ENCODE results near the gene UTS2R. TPM values are rescaled to one million over a fixed set of nuclear protein-coding genes. Genes with fewer than 3 reads are reported as not detected.
"Not testable (repeated sequence)": the region's sequence is repeated elsewhere in the genome, so short reads cannot be mapped to it uniquely, and the experiment has no call there.

UTS2R gene
- total and polyA plus RNA-seq, 11 donors = 0.11 to 21.9 (median 1.2) TPM

DNA sequence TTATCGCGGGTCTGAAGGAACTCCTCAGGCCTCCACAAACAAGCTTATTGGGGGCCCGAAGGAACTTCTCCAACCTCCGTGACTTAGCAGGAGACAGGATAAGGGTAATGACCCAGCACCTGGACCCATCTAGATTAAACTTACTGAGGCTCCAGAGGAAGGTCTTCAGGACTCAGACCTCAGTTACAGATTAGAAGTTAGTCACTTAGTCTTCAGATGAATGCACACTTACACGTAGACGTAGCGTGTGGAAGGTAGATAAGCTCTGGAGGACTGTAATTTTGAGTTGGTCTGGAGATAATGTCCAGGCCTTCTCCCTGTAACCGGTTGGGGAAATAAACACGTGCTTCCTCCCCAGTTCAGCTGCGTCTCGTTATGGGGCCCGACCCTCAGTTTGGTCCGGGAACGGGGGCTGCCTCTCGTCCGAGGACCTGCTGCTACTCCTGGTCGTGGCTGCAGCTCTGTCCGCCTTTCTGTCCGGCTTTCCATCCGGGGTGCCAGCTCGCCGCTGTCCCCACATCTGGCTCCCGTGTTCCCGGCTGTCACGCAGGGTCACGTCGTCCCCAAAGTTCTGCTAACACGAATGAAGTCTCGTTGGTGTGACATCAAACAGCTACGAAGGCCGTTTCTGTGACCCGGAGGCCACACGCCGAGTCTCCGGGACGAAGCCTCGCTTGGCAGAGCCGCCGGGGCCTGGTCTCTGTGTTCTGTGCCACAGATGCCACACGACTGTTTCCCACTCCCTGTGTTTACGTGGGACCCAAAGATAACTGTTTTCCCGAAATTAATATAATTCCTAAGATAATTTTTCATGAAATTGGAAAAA, 26.2 kb upstream of the UTS2R start:
- DNase-seq (no peak), ATAC-seq (no peak)
- Histone ChIP-seq H3K27me3 (peaks cover 0 to 3% (median 0%) of the 10 kb centered on the region in 9 donors), H3K27ac (no peak overlapping the region), H3K4me3 (no peak overlapping the region), H3K4me1 (peaks cover 0 to 8% (median 0%) of the 10 kb centered on the region in 12 donors), H3K36me3 (no peaks in the 10 kb centered on the region), H3K9me3 (no peaks in the 10 kb centered on the region)
- TF ChIP-seq POLR2A (IDR thresholded peaks at IDR 0.05) = no peak
- TF ChIP-seq, protein P1, sequence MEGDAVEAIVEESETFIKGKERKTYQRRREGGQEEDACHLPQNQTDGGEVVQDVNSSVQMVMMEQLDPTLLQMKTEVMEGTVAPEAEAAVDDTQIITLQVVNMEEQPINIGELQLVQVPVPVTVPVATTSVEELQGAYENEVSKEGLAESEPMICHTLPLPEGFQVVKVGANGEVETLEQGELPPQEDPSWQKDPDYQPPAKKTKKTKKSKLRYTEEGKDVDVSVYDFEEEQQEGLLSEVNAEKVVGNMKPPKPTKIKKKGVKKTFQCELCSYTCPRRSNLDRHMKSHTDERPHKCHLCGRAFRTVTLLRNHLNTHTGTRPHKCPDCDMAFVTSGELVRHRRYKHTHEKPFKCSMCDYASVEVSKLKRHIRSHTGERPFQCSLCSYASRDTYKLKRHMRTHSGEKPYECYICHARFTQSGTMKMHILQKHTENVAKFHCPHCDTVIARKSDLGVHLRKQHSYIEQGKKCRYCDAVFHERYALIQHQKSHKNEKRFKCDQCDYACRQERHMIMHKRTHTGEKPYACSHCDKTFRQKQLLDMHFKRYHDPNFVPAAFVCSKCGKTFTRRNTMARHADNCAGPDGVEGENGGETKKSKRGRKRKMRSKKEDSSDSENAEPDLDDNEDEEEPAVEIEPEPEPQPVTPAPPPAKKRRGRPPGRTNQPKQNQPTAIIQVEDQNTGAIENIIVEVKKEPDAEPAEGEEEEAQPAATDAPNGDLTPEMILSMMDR (IDR thresholded peaks at IDR 0.05) = no peak
- intact Hi-C loops (cut with DNase I) = loop anchor here in 1 of 10 donors (5.0 kb wide), 1 partner anchor 427 kb away; no protein-coding TSS in a partner anchor
- 87 to 91% (median 88%) methylated on average over 42 of the region's 42 CpGs for WGBS, 4 donors

DNA sequence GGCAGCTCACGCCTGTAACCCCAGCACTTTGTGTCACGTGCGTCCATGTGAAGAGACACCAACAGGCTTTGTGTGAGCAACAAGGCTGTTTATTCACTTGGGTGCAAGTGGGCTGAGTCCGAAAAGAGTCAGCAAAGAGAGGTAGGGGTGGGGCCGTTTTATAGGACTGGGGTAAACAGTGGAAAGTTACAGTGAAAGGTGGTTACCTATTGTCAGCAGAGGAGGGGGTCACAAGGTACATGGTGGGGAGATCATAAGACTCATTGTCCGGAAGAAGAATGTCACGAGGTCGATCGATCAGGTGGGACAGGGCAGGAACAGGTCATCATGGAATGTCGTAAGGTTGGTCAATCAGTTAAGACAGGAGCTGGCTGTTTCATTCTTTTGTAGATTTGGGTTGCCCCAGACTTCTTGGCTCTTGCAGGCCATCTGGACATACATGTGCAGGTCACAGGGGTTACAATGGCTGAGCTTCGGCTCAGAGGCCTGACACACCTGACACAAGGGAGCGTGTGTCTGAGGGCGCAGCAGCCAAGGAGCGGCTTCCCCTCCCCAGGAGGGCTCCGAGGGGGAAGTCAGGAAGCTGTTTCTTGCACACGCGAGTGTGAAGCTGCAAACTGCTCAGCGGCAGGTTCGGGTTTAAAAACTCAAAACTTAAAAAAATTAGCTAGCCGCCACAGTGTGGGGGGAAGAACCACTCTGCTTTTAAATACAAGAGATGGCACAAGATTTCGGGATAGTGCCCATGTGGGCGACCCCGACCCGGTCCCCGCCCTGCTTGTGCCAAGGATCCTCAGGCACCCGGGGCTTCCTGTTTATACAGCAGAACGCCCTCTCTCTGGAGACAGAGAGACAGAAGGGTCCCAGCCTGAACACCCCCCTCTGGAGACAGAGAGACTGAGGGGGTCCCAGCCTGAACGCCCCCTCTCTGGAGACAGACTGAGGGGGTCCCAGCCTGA, 24.9 kb upstream of the UTS2R start:
- ATAC-seq (no peak), DNase-seq (no peak)
- TF ChIP-seq POLR2A (IDR thresholded peaks at IDR 0.05) = no peak
- TF ChIP-seq, protein P1 (IDR thresholded peaks at IDR 0.05) = no peak
- WGBS, 4 donors = 70 to 77% (median 74%) methylated on average over 24 to 28 of the region's 28 CpGs
- H3K9me3 ChIP-seq = no peaks in the 10 kb centered on the region
- H3K4me1 ChIP-seq = peaks cover 0 to 10% (median 1%) of the 10 kb centered on the region in 12 donors
- intact Hi-C loops (cut with DNase I) = loop anchor here in 1 of 10 donors (5.0 kb wide), 1 partner anchor 426 kb away; no protein-coding TSS in a partner anchor
- H3K27ac ChIP-seq = no peak overlapping the region
- H3K36me3 ChIP-seq = no peaks in the 10 kb centered on the region
- H3K4me3 ChIP-seq = no peak overlapping the region
- H3K27me3 ChIP-seq = peaks cover 0 to 3% (median 0%) of the 10 kb centered on the region in 9 donors

DNA sequence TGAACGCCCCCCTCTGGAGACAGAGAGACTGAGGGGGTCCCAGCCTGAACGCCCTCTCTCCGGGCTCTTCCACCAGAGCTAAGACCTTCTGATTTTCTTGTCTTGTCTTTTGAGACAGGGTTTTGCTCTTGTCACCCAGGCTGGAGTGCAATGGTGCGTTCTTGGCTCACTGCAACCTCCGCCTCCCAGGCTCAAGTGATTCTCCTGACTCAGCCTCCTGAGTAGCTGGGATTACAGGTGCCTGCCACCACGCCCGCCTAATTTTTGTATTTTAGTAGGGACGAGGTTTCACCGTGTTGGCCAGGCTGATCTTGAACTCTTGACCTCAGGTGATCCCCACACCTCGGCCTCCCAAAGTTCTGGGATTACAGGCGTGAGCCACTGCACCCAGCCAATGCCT, 23.6 kb upstream of the UTS2R start:
- intact Hi-C loops (cut with DNase I) = loop anchor here in 1 of 10 donors (5.0 kb wide), 1 partner anchor 424 kb away; no protein-coding TSS in a partner anchor
- H3K9me3 ChIP-seq, DNase-seq, H3K27me3 ChIP-seq, ATAC-seq, H3K27ac ChIP-seq, H3K4me3 ChIP-seq, H3K36me3 ChIP-seq: not testable (repeated sequence)
- H3K4me1 ChIP-seq = peaks cover 0 to 14% (median 3%) of the 10 kb centered on the region in 12 donors
- 88 to 90% (median 90%) methylated on average over 11 of the region's 11 CpGs for WGBS, 4 donors

DNA sequence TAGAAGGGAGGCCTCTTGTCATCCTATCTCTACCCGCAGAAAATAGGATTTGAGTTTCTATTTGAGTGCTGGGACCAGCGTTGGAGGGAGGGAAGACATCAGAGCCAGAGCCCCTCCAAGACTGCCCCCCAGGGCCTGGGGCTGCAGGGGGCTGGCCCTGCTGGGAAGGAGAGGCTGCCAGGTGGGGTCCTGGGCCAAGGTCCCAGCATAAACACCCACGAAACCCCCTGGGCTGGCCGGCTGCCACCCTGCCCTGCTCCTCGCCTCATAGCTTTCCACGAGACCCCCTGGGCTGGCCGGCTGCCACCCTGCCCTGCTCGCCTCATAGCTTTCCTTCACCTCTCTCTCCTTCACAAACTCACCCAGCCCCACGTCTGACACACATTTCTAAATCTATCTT, 23.1 kb upstream of the UTS2R start:
- TF ChIP-seq, protein P1 (IDR thresholded peaks at IDR 0.05) = no peak
- no peak for TF ChIP-seq POLR2A (IDR thresholded peaks at IDR 0.05)
- H3K9me3 ChIP-seq = no peaks in the 10 kb centered on the region
- intact Hi-C loops (cut with DNase I) = loop anchor here in 1 of 10 donors (5.0 kb wide), 1 partner anchor 424 kb away; no protein-coding TSS in a partner anchor
- peaks cover 0 to 3% (median 0%) of the 10 kb centered on the region in 9 donors for H3K27me3 ChIP-seq
- H3K4me1 ChIP-seq = peaks cover 0 to 14% (median 3%) of the 10 kb centered on the region in 12 donors
- H3K27ac ChIP-seq = no peak overlapping the region
- whole genome bisulfite sequencing, 4 donors = 78 to 80% (median 79%) methylated on average over 9 of the region's 9 CpGs
- ATAC-seq (no peak), DNase-seq (no peak)
- no peak overlapping the region for H3K4me3 ChIP-seq
- H3K36me3 ChIP-seq = no peaks in the 10 kb centered on the region

All from heart left ventricle (tissue), 16 donors.